GM19239 (cell line): ENCODE data around the gene GRK5.

Source experiments
- DNase-seq: peaks from one replicate; pipeline ENCODE4 v3.0.0; 2011; ENCODE audit warnings: low spot score; ENCODE audit not compliant: insufficient read length
- FAIRE-seq: peaks from 2 replicates; lab custom pipeline; 2011; peaks lifted over from hg19 to GRCh38; lab: Jason Lieb, UNC

The GRK5 gene

DNA sequence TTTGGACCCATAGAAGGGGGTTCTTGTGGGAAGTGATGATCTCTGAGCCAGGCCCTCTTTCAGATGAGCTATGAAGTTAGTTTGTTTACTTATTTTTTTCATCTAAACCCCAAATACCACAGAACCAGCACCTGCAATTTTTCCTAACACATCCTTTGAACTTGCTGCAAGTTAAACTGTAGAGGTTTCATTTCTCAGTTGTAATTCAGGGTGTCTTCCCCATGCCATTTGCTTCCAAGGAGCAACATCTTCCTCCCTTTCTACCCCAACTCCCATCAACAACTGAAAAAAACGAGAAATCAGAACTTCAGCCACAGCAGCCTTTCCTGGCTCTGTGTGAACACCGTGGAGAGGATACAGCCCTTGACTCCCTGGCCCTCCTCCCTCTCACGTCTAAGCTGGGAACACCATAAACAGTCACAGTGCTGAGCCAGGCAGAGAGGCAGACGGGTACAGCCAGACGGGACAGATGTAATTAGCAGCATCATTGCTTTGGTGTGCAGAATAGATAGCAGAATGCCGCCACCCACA, 271.5 kb downstream of the GRK5 start:
- FAIRE-seq (peak; percentile 80), DNase-seq (no peak)

DNA sequence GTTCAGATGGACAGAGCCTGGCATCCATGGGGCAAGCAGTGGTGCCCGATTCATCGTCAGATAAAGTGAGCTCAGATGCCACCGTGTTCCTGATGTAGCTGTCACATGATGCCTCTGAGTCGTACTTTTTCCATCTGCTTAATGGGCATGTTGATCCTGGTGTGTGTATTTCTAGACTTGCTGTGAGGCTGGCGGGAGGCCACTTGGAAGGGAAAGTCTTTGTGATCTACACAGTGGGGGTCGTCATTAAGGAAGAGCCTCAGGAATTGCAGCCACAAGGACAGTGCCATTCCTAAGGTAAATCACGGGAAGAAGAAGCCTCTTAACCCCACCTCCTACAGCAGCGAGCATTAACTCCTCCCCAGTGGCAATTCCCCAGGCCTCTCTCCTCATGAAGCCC, 272.2 kb downstream of the GRK5 start:
- FAIRE-seq, result no peak
- DNase-seq, result no peak

GRCh38 chr10:119480667-119481066, 273.3 kb downstream of the GRK5 start:
- no peak for DNase-seq
- FAIRE-seq, result no peak

- FAIRE-seq (no peak), DNase-seq (no peak)
Observed at GRCh38 chr10:119481781-119482426, 274.5 kb downstream of the GRK5 start.

DNA sequence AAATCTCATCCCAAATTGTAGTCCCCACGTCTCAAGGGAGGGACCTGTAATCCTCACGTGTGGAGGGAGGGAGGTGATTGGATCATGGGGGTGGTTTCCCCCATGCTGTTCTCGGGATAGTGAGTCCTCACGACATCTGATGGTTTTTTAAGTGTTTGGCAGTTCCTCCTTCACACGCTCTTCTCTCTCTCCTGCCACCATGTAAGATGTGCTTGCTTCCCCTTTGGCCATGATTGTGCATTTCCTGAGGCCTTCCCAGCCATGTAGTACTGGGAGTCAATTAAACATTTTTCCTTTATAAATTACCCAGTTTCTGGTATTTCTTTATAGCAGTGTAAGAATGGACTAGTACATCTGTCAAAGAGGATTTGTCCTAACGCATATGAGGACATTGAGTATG, 275.6 kb downstream of the GRK5 start:
- no peak for DNase-seq
- no peak for FAIRE-seq

DNA sequence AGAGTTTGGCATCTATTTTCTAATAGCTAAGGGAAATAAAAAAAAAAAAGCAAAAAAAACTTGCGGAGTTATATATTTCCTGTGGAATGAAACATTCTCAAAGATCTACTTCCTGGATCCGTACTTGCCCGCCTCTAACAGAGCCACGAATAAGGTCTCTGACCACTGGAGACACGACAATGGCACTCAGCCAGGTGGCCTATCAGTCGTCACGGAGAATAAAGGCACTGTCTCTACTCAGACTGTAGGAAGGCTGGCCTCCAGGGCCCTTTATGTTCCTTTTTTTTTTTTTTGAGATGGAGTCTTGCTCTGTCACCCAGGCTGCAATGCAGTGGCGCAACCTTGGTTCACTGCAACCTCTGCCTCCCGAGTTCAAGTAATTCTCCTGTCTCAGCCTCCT, 276.5 kb downstream of the GRK5 start:
- FAIRE-seq, result no peak
- DNase-seq, result no peak

GRCh38 chr10:119488675-119489074, 281.3 kb downstream of the GRK5 start:
- FAIRE-seq (no peak), DNase-seq (no peak)

DNA sequence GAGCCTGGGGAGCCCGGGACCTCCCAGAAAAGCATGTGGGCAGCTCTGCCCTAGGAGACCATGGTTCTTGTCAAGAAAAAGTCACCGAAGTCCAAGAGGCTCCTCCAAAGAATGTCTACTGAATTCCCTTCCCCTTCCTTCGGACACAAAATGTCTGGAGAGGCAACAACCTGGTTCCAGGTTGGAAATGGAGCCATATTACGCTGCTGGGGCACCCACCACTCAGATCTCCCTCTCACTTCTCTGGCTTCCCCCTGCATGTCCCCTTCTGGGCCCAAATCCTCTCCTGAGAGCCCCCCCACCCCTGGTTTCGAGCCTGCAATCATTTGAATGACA, 282.6 kb downstream of the GRK5 start:
- DNase-seq, result no peak
- no peak for FAIRE-seq

DNA sequence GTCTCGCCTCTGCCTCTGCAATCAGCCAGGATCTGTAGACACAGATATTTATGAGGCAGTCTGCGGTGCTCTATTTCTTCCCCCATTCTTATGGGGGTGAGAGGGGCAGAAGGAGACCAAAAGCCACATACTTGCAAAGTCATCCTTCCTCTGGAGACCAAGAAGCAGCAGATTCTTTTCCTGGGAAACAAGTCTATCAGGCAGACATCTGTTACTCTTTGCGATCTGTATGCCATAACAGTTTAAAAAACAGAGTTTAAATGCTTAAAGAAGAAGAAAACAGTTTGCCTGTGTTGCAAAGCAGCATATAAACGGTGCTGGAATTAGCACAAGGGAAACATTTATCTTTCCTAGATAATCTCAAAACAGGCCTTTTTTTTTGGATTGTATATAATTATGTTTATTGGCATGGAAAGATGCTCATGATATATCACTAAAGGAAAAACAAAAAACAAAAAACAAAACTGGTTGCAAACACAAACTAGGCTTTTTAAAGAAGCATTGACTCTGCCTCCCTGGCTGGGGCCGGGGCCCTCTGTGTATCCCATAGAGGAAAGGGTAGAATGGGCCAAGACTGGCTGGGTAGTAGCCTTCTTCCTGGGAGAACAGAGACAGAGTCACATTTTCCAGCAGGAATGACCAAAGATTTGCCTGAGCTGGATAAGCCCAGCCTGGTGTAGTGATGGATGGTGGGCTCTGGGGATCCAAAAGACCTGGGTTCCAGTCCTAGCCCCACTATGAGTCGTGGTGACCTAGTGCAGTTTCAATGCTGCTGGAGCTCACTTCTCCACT, 284.8 kb downstream of the GRK5 start:
- FAIRE-seq, result no peak
- DNase-seq, result no peak

DNA sequence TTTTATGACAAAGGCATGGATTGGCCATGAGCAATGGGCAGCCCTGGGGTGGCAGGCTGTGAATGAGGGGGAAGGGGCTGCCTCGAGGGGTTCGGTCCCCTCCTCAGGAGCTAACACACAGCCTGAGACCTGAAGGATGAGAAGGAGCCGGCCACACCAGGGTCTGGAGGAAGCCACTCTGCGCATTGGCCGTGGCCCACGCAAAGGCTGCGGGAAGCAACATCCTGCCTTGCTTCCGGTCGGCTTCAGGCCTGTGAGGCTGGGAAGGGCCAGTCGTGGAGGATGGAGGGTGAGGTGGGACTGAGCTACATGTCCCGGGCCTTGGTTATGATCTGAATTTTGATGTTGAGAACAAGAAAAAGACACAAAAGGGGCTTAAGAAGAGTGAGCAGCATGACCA, 285.8 kb downstream of the GRK5 start:
- no peak for FAIRE-seq

GRCh38 chr10:119494236-119495020, 287.1 kb downstream of the GRK5 start:
- DNase-seq, result no peak
- no peak for FAIRE-seq

More for the DNA sequence above, 285.8 kb downstream of the GRK5 start:
- no peak for DNase-seq

GRCh38 chr10:119495021-119495505, 287.7 kb downstream of the GRK5 start:
- DNase-seq (no peak), FAIRE-seq (no peak)

- DNase-seq (no peak), FAIRE-seq (no peak)
Observed at GRCh38 chr10:119495545-119495944, 288.2 kb downstream of the GRK5 start.

DNA sequence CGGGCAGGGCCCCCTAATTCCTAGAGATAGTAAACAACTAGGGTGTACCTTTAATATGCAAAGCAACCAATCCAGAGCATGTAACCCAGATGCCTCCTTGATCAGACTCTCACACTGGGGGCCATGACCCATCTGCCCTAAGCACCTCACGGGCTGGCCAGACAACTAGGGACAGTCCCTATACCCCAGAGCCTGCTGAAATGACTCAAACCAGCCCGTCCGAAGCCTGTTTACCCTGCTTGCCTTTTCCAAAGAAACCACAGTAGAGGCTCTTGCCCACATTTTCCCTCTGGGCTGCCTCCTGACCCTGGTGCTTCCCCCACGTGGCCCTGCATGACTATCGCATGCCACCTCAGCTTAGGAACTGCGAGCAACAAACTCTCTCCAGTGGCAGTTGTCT, 288.9 kb downstream of the GRK5 start:
- DNase-seq (no peak), FAIRE-seq (no peak)

- DNase-seq (no peak), FAIRE-seq (no peak)
Observed at GRCh38 chr10:119497243-119497642, 289.9 kb downstream of the GRK5 start.

- FAIRE-seq (peak; percentile 51), DNase-seq (no peak)
Observed at GRCh38 chr10:119498889-119499676, 291.7 kb downstream of the GRK5 start.

DNA sequence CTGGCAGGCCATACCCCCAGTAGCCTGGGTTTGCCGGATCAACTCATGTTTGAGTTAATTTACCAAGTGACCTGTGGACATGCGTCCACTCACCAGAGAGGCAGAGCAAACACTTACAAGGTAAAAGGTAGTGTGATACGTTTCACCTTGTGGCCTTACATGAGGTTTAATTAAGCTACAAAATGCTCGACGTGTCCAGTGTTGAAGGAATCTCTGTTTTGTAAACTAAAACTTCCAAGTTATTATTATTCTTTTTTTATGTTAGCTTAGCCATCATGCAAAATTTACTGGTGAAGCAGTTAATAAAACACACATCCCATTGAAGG, 292.3 kb downstream of the GRK5 start:
- DNase-seq, result no peak
- no peak for FAIRE-seq

GRCh38 chr10:119500123-119500795, 292.9 kb downstream of the GRK5 start:
- DNase-seq (no peak), FAIRE-seq (peak; percentile 67)

GRCh38 chr10:119500821-119501220, 293.4 kb downstream of the GRK5 start:
- DNase-seq (no peak), FAIRE-seq (no peak)

DNA sequence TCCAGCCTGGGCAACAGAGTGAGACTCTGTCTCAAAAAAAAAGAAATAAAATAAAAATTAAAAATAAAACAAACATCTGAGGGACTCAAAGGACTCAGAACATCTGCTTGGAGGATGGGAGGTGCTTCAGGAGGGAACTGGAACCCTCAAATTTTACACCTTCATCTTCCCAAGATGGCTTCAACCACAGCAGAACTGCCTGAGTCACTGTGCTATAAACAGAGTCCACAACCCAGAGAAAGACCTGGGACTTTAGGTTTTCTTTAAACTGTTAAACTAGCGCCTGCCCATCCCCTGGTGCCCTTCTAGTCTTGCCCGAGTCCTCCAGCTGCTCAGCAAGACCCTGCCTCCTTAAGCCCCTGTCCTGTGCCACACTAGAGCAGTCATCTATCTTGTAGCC, 294.3 kb downstream of the GRK5 start:
- no peak for DNase-seq
- FAIRE-seq, result peak; percentile 11
